IPS DF 4.7 (cell line): ENCODE measurements around the gene NINL.
"Not testable (repeated sequence)": the region's sequence is repeated elsewhere in the genome, so short reads cannot be mapped to it uniquely, and the experiment has no call there.

Experiments used
- DNase-seq: peaks from one replicate; pipeline ENCODE4 v3.0.0-alpha.2; 2013; ENCODE audit warnings: low spot score; ENCODE audit errors: extremely low read depth

Gene NINL

GRCh38 chr20:25552977-25553376 is 32.4 kb downstream of the NINL start:
- no peak for DNase-seq

- no peak for DNase-seq
Measured at GRCh38 chr20:25551413-25552215, 33.7 kb downstream of the NINL start.

GRCh38 chr20:25550645-25551337 is 34.5 kb downstream of the NINL start:
- DNase-seq, result not testable (repeated sequence)

- no peak for DNase-seq
Measured at GRCh38 chr20:25549843-25550477, 35.4 kb downstream of the NINL start.

GRCh38 chr20:25549172-25549773 is 36.1 kb downstream of the NINL start:
- DNase-seq, result no peak

GRCh38 chr20:25548613-25549086 is 36.7 kb downstream of the NINL start:
- DNase-seq, result no peak

- no peak for DNase-seq
Measured at GRCh38 chr20:25547999-25548398, 37.3 kb downstream of the NINL start.

GRCh38 chr20:25547063-25547462 is 38.3 kb downstream of the NINL start:
- DNase-seq, result no peak

- no peak for DNase-seq
Measured at GRCh38 chr20:25546048-25546447, 39.3 kb downstream of the NINL start.

GRCh38 chr20:25545171-25545570 is 40.2 kb downstream of the NINL start:
- no peak for DNase-seq

- DNase-seq, result no peak
Measured at GRCh38 chr20:25544734-25545133, 40.6 kb downstream of the NINL start.

GRCh38 chr20:25544311-25544710 is 41.0 kb downstream of the NINL start:
- DNase-seq, result no peak

GRCh38 chr20:25543068-25543467 is 42.3 kb downstream of the NINL start:
- no peak for DNase-seq

GRCh38 chr20:25541676-25542075 is 43.7 kb downstream of the NINL start:
- no peak for DNase-seq

GRCh38 chr20:25539742-25540672 is 45.3 kb downstream of the NINL start:
- no peak for DNase-seq

GRCh38 chr20:25538838-25539665 is 46.3 kb downstream of the NINL start:
- DNase-seq, result no peak

- DNase-seq, result no peak
Measured at GRCh38 chr20:25537890-25538289, 47.4 kb downstream of the NINL start.

GRCh38 chr20:25535762-25536161 is 49.6 kb downstream of the NINL start:
- no peak for DNase-seq

GRCh38 chr20:25534845-25535244 is 50.5 kb downstream of the NINL start:
- DNase-seq, result no peak
